Measurements from ENCODE around the gene GJA10.
"Not testable (repeated sequence)": the region's sequence is repeated elsewhere in the genome, so short reads cannot be mapped to it uniquely, and the experiment has no call there.

The GJA10 gene

DNA sequence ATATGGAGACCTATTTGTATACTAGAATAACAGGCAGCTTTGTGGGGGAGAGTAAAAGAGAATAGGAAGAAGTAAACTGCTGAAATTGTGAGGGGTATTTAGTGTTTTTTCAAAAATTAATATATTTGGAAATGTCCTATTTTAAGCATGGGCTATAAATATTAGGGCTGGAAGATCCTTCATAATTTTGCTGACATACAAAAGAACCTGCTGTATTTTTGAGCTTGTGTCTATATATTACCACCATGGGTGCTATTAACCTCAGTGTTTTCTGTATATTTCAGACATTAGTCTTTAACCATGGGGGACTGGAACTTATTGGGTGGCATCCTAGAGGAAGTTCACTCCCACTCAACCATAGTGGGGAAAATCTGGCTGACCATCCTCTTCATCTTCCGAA, at the start of gene GJA10:
GJA10 (plus strand) TSS at position 301 of the 400 bp plus-strand sequence; CDS start at position 301, 0 bp downstream.
- DNase-seq (ENCODE audit: low read depth): no peak

DNA sequence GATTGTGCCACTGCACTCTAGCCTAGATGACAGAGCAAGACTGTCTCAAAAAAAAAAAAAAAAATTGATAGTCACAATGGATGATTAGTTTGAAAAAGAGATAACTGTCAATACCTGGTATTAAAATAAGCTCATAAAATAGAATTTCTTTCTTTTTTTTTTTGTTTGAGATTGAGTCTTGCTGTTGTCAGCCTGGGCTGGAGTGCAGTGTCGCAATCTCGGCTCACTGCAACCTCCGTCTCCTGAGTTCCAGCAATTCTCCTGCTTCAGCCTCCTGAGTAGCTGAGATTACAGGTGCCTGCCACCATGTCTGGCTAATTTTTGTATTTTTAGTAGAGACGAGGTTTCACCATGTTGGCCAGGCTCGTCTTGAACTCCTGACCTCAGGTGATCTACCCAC, 46.8 kb upstream of the GJA10 start:
- DNase-seq (ENCODE audit: low read depth): not testable (repeated sequence)

DNA sequence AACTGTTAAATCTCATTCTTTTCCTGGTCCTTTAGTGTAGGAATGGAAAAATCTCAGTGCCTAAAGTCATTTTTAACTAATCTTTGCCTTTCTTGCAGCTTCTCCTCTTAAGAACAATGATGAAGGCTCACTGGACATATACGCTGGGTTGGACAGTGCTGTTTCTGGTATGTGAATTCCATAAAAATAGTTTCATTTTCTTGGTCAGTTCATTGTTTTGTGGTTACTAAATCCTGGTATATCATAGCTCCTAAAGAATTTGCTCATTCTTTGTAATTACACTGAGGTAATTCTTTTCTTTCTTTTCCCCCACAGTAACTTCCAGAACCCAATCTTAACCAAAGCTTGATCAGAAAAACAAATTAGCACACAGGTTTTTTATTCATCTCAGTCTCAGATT, 41.2 kb upstream of the GJA10 start:
- DNase-seq (ENCODE audit: low read depth): no peak

DNA sequence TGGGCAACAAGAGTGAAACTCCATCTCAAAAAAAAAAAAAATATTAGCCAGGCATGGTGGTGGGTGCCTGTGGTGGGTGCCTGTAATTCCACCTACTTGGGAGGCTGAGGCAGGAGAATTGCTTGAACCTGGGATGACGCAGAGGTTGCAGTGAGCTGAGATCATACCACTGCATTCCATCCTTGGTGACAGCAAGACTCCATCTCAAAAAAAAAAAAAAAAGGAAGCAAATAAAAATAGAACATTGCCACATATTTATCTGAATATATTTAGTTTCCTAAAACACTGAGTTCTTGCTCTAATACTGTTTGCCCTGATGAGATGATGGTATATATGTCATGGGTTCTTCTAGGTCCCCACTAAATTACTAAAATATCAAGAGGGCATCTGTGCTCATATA, 36.2 kb upstream of the GJA10 start:
- no peak for DNase-seq (ENCODE audit: low read depth)

DNA sequence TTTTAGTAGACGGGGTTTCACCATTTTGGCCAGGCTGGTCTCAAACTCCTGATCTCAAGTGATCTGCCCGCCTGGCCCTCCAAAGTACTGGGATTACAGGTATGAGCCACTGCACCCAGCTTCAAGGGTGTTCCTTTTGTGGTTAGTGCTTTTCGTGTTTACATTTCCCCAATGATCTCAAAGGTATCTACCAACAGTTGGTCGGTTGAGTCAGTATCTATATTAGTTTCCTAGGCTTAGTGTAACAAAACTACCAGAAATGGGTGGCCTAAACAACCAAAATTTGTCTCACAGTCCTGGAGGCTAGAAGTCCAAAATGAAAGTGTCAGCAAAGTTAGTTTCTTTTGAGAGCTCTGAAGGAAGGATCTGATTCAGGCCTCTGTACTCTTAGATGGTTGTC, 34.5 kb upstream of the GJA10 start:
- DNase-seq (ENCODE audit: low read depth): no peak

DNA sequence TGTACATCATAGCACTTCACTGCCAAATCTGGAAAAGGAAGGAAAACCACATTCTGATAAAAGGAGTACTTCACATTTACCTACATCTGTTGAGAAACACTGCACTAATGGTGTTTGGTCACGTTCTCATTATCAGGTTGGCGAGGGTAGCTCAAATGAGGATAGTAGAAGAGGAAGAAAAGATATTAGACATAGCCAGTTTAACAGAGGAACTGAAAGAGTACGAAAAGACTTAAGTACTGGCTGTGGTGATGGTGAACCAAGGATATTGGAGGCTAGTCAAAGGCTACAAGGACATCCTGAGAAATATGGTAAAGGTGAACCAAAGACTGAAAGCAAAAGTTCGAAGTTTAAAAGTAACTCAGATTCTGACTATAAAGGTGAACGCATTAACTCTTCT, 32.0 kb upstream of the GJA10 start:
- DNase-seq (ENCODE audit: low read depth): no peak

DNA sequence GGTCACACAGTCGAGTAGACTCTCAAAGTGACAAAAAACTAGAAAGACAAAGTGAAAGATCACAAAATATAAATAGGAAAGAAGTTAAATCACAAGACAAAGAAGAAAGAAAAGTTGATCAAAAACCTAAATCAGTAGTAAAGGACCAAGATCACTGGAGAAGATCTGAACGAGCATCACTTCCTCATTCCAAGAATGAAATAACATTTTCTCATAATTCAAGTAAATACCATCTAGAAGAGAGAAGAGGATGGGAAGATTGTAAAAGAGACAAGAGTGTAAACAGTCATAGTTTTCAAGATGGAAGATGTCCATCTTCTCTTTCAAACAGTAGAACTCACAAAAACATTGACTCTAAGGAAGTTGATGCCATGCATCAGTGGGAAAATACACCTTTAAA, 31.6 kb upstream of the GJA10 start:
- no peak for DNase-seq (ENCODE audit: low read depth)

DNA sequence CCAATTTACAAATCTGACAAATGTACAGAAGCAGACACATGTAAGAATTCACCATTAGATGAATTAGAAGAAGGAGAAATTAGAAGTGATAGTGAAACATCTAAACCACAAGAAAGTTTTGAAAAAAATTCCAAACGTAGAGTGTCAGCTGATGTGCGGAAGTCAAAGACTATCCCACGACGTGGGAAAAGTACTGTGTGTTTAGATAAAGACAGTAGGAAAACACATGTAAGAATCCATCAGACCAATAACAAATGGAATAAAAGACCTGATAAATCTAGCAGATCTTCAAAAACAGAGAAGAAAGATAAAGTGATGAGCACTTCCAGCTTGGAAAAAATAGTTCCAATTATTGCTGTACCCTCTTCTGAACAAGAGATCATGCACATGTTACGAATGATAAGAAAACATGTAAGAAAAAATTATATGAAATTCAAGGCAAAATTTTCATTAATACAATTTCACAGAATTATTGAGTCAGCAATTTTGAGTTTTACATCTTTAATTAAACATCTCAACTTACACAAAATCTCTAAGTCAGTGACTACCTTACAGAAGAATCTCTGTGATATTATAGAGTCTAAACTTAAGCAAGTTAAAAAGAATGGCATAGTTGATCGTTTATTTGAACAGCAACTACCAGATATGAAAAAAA, 28.1 kb upstream of the GJA10 start:
- no peak for DNase-seq (ENCODE audit: low read depth)

DNA sequence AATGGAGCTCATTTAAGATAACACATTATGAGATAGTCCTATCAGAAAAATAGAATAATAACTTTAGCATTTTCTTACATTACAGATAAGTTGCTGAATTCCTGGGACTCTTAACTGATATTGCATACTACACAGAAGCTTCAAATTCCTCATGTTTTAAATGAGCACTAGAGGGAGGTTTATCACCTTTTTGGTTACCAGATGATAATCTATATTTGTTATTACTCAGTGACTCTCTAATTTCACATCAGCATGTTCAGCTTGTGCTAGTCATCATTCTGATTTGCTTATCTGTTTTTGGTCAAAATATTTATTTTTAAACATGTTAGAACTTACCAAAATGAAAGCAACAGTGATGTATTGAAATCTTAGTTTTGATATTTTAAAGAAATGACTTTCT, 20.5 kb upstream of the GJA10 start:
- no peak for DNase-seq (ENCODE audit: low read depth)

DNA sequence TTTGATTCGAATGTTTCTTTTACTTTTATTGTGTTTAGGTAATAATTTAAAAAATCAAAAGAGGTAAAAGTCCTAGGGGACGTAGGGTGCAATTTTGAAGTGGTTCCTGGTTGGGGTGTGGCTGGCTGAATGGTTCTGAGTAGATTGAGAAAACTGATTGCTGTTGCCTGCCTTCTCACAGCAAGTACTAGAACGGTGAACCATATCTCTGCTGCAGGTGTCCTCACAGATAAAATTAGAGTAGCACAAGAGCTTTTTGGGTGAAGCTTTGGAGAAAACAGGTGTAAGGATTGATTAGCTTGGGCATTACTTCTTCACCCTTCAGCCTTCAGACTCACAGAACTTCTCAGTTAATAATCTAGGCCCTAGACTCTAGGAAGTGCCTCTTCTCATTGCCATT, 19.8 kb upstream of the GJA10 start:
- DNase-seq (ENCODE audit: low read depth): no peak

DNA sequence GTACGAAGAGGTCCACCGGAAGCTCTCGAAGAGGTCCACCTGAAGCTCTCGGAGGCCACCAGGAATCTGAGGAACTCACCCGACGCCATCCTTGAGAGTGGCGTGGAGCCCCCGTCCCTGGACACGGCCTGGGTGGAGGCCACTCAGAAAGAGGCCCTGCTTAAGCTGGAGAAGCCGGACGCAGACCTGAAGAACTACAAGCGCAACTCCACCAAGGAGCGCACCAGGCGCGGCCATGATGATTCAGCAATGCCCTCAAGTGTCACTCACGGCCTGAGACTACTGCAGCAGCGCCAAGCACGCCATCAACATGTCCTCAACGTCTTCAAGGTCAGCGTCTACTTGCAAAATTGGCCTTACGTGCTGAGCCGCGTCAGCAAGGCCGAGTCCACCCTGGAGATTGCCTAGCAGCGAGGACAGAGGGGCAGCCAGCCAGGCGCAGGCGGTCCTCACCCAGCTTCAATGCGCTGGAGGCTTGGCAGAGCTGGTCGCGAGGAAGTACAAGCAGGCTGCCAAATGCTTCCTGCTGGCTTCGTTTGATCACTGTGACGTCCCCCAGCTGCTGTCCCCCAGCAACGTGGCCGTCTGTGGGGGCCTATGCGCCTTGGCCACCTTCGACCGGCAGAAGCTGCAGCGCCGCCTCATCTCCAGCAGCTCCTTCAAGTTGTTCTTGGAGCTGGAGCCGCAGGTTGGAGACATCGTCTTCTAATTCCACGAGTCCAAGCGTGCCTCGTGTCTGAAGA, 7.7 kb upstream of the GJA10 start:
- DNase-seq (ENCODE audit: low read depth): no peak

DNA sequence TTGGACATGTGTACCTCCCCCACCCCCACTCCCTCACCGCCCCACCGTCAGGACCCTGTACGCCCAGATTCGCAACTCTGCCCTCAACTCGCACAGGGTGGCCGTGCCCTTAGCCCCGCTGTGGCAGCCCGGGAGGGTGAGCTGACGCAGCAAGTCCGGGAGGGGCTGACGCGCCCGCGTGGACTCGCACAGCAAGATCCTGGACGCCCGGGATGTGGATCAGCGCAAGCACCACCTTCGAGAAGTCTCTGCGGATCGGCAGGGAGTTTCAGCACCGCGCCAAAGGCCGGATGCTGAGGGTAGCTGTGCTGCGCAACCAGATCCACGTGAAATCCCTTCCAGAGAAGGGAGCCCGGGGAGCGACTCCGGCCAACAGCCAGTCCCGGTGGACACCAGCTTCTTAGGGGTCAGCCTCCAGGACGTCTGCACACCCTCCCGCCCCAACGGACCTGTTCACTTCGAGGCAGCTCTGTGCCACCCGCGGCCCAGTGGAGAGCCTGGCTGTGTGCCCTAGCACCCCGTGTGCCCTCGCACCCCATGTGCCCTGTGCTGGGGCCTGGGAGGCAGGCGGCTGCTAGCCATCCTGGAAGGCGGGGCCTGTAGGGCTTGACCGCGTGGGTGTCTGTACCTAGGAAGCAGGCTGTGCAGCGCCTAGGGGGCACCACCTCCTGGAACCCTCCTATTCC, 6.7 kb upstream of the GJA10 start:
- DNase-seq (ENCODE audit: low read depth): peak; percentile 2

DNA sequence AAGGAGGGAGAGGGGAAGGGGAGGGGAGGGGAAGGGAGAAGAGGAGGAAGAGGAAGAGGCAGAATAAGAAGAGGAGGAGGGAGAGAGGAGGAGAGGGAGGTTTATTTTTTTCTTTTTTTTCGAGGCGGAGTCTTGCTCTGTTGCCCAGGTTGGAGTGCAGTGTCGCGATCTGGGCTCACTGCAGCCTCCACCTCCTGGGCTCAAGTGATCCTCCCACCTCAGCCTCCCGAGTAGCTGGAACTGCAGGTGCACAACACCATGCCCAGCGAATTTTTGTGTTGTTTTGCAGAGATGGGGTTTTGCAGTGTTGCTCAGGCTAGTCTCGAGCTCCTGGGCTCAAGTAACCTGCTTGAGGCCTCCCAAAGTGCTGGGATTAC, 6.1 kb upstream of the GJA10 start:
- DNase-seq (ENCODE audit: low read depth): no peak

DNA sequence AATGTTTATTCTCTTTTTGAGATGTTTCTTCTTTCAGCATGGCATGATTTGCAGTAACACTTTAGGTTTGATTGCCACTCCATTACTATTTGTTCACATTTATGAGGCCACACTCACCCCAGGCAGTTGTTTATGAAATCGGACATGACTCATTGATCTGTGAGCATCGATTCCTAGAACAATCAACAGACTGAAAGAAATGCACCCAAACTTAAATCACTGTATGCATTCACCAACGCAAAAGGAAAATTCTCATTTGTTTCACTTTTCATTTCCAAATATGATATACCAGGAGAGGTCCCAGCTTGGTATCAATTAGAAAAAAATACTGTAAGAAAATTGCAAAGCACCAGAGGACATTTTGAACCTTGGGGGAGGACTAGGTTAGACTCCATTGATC, 5.4 kb upstream of the GJA10 start:
- no peak for DNase-seq (ENCODE audit: low read depth)

DNA sequence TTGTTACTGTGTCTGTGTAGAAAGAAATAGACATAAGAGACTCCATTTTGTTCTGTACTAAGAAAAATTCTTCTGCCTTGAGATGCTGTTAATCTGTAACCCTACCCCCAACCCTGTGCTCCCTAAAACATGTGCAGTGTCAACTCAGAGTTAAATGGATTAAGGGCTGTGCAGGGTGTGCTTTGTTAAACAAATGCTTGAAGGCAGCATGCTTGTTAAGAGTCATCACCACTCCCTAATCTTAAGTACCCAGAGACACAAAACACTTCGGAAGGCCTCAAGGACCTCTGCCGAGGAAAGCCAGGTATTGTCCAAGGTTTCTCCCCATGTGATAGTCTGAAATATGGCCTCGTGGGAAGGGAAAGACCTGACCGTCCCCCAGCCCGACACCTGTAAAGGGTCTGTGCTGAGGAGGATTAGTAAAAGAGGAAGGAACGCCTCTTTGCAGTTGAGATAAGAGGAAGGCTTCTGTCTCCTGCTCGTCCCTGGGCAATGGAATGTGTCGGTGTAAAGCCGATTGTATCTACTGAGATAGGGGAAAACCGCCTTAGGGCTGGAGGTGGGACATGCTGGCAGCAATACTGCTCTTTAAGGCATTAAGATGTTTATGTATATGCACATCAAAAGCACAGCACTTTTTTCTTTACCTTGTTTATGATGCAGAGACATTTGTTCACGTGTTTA, 3.3 kb upstream of the GJA10 start:
- not testable (repeated sequence) for DNase-seq (ENCODE audit: low read depth)

DNA sequence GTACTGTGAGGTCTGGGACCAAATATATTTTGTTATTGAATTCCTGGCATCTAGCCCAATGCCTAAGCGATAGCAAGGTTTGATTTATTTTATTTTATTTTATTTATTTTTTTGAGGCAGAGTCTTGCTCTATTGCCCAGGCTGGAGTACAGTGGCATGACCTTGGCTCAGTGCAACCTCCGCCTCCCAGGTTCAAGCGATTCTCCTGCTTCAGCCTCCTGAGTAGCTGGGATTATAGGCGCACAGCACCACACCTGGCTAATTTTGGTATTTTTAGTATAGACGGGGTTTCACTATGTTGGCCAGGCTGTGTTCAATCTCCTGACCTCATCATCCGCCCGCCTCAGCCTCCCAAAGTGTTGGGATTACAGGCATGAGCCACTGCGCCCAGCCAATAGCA, 1.7 kb upstream of the GJA10 start:
- not testable (repeated sequence) for DNase-seq (ENCODE audit: low read depth)

DNA sequence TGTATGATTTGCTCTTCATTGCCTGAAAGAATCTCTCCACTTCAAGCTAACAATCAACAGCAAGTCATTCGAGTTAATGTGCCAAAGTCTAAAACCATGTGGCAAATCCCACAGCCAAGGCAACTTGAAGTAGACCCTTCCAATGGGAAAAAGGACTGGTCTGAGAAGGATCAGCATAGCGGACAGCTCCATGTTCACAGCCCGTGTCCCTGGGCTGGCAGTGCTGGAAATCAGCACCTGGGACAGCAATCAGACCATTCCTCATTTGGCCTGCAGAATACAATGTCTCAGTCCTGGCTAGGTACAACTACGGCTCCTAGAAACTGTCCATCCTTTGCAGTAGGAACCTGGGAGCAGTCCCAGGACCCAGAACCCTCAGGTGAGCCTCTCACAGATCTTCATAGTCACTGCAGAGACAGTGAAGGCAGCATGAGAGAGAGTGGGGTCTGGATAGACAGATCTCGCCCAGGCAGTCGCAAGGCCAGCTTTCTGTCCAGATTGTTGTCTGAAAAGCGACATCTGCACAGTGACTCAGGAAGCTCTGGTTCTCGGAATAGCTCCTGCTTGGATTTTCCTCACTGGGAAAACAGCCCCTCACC, 1.1 kb downstream of the GJA10 start:
- DNase-seq (ENCODE audit: low read depth): peak; percentile 26

DNA sequence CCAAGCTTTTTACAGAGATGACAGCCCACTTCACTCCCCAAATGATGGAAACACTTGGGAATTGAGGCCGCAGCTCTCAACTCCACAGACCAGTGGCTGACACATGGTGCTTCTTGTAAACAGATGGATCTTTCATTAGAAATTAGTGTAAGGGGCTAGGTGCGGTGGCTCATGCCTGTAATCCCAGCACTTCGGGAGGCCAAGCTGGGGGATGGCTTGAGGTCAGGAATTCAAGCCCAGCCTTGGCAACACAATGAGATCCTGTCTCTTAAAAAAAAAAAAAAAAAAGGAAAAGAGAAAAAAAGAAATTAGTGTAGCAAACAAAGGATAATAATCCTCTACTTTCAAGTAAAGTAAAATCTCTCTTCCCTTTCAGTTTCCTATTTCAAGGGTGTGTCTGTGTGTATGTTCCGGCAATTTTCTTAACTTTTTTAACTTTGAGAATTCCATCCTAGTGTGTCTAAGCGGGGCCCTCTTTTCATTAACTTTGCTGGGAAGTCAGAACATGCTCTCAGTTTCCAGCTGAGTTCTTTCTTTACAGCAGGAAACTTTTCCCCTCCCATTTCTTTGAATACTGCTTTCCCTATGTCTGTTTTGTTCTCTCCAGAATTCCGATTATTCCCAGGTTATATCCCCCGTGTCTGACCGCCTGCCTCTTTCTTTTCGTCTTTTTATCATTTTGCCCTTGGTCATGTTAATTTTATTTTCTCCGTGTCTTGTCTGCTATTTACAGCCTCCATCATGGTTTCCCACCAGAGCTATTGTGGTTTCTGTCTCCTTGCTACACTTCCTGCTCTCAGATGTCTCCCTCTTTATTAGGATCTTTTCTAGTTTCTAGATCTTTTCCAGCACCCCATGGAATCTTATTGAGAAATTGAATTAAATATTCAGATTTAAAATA, 16.0 kb downstream of the GJA10 start:
- not testable (repeated sequence) for DNase-seq (ENCODE audit: low read depth)

DNA sequence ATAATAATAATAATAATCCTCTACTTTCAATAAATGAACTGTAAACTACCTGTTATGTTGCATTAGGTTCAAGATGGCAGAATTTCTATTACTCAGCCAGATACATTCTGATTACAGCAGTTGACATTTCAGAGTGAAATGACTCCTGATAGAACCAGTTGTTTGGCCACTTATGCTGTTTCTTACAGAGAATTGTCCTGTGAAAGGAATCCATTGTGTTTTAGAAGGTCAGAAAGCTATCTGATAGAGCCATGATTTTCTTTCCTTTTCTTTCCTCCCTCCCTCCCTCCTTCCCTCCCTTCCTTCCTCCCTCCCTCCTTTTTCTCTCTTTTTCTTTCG, 16.6 kb downstream of the GJA10 start:
- DNase-seq (ENCODE audit: low read depth): no peak

DNA sequence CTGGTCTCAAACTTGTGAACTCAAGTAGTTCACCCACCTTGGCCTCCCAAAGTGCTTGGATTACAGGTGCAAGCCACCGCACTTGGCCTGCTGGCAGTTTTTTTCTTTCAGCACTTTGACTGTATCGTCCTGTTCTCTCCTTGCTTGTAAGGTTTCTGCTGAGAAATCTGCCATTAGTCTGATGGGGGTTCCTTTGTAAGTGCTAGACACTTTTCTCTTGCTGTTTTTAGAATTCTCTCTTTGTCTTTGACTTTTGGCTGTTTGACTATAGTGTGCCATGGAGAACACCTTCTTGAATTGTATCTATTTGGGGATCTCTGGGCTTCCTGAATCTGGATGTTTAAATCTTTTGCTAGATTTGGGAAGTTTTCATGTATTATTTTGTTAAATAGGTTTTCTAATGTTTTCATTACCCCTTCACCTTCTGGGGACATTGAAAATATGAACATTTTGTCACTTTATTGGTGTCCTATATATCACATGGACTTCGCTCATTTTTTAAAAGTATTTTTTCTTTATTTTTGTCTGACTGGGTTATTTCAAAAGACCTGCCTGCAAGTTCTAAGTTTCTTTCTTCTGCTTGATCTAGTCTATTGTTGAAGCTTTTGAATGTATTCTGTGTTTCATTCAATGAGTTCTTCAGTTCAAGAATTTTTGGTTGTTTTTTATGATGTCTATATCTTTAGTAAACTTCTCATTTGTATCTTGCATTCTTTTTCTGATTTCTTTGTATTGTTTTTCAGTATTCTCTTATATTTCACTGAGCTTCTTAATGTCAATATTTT, 22.1 kb downstream of the GJA10 start:
- no peak for DNase-seq (ENCODE audit: low read depth)

DNA sequence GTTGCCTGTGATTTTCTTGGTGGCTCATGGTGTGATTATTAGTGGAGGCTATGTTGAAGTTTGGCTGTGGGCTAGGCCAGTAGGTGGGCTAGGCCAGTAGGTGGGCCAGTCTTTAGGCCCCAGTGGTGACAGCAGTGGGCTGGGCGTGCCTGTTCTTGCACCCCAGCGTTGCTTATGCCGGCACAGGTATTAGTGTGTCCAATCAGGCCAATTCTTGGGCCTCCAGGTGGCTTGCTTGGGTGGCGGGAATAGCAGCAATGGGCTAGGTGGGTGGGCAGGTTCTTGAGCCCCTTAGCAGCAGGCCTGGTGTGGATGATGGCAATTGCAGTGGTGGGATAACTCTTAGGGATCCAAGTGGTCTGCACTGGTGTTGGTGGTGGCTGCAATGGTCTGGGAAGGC, 22.9 kb downstream of the GJA10 start:
- DNase-seq (ENCODE audit: low read depth): no peak

Measured in fibroblast of gingiva (primary cell).